Brain pericyte (primary cell): ENCODE data around the gene RCHY1.
"Not testable (repeated sequence)": the region's sequence is repeated elsewhere in the genome, so short reads cannot be mapped to it uniquely, and the experiment has no call there.

Source experiments
- DNase-seq: peaks from one replicate; pipeline ENCODE4 v3.0.0-alpha.2; 2012; ENCODE audit warnings: low read depth, low spot score

The RCHY1 gene

GRCh38 chr4:75516144-75516543 lies 1.9 kb upstream of the RCHY1 start:
- DNase-seq = no peak

- no peak for DNase-seq
These were observed 878 bp upstream of the RCHY1 start for GRCh38 chr4:75514949-75515612.

- no peak for DNase-seq
These were observed 575 bp downstream of the RCHY1 start for GRCh38 chr4:75513526-75514130.

- no peak for DNase-seq
These were observed 1.6 kb downstream of the RCHY1 start for GRCh38 chr4:75512386-75513211.

GRCh38 chr4:75511841-75512240 lies 2.4 kb downstream of the RCHY1 start:
- DNase-seq = no peak

GRCh38 chr4:75509592-75509991 lies 4.6 kb downstream of the RCHY1 start:
- DNase-seq = not testable (repeated sequence)

- DNase-seq = no peak
These were observed 8.6 kb downstream of the RCHY1 start for GRCh38 chr4:75505630-75506029.

- DNase-seq = no peak
These were observed 11.5 kb downstream of the RCHY1 start for GRCh38 chr4:75502671-75503070.

GRCh38 chr4:75499900-75500299 lies 14.3 kb downstream of the RCHY1 start:
- DNase-seq = no peak

- DNase-seq = no peak
These were observed 16.2 kb downstream of the RCHY1 start for GRCh38 chr4:75498041-75498440.

- DNase-seq = no peak
These were observed 17.1 kb downstream of the RCHY1 start for GRCh38 chr4:75497133-75497532.

GRCh38 chr4:75496406-75496805 lies 17.8 kb downstream of the RCHY1 start:
- no peak for DNase-seq

- no peak for DNase-seq
These were observed 18.7 kb downstream of the RCHY1 start for GRCh38 chr4:75495476-75495875.

- DNase-seq = no peak
These were observed 19.6 kb downstream of the RCHY1 start for GRCh38 chr4:75494563-75494962.

GRCh38 chr4:75490155-75490554 lies 24.0 kb downstream of the RCHY1 start:
- DNase-seq = no peak

GRCh38 chr4:75484190-75484589 lies 30.0 kb downstream of the RCHY1 start:
- no peak for DNase-seq

GRCh38 chr4:75477201-75477600 lies 37.0 kb downstream of the RCHY1 start:
- no peak for DNase-seq

GRCh38 chr4:75470738-75471137 lies 43.5 kb downstream of the RCHY1 start:
- DNase-seq = no peak

GRCh38 chr4:75469896-75470295 lies 44.3 kb downstream of the RCHY1 start:
- no peak for DNase-seq

GRCh38 chr4:75457365-75457764 lies 56.8 kb downstream of the RCHY1 start:
- no peak for DNase-seq

GRCh38 chr4:75434105-75434504 lies 80.1 kb downstream of the RCHY1 start:
- DNase-seq = no peak

- DNase-seq = no peak
These were observed 81.5 kb downstream of the RCHY1 start for GRCh38 chr4:75432683-75433082.

GRCh38 chr4:75429208-75429607 lies 85.0 kb downstream of the RCHY1 start:
- no peak for DNase-seq
